Right lobe of liver (tissue), 4 donors: ENCODE results near the gene SLC4A8.

Source experiments
- CTCF ChIP-seq, 4 donors: fragments of 200-600 bp in 3 of 4; fragments of 450-650 bp in 1 of 4; IDR thresholded peaks; one replicate each; pipeline versions ENCODE4 v1.5.1 to v1.8.0; 2016 to 2022; ENCODE audit warnings: antibody characterized with exemption in 4 of 4, mild to moderate bottlenecking in 2 of 4
- POLR2A ChIP-seq: fragments of 450-650 bp; IDR thresholded peaks from one replicate; pipeline ENCODE4 v1.6.1; 2017; ENCODE audit warnings: antibody characterized with exemption, mild to moderate bottlenecking
- donor health status: DM: no; HTN: no; CAD: no.
- donor health status: DM: no; HTN: no; CAD: no.
- donor health status: DM: no; HTN: yes; CAD: no.

DNA sequence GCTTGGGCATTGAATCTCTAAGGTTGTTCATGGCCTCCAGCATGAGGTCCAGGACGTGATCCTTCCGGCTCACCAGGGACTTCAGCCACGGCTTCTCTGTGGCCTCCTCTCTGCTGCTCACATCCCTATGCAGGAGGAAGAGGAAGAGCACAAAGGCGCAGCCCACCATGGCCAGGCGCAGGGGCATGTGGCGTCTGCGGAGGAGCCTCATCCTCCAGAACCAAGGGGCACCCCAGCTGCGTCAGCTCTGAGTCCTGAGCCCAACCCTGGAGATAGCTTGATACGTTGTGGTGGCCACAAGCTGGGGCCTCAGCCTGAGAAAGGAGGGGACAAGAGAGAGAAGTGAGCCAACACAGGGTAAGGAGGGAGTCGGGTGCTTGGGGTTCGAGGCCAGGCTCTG, 45.1 kb upstream of the SLC4A8 start:
- TF ChIP-seq CTCF (IDR thresholded peaks at IDR 0.05), result no peak
- TF ChIP-seq POLR2A, result no peak
